ENCODE data around the gene SIK3.

The SIK3 gene

GRCh38 chr11:117107701-117108590, 9.7 kb upstream of the SIK3 start:
- FAIRE-seq, result no peak

GRCh38 chr11:117100556-117100955, 2.3 kb upstream of the SIK3 start:
- no peak for FAIRE-seq

- FAIRE-seq, result no peak
Observed at GRCh38 chr11:117099696-117100095, 1.5 kb upstream of the SIK3 start.

- FAIRE-seq, result no peak
Observed at GRCh38 chr11:117097389-117098268, 599 bp downstream of the SIK3 start.

GRCh38 chr11:117097014-117097388, 1.2 kb downstream of the SIK3 start:
- no peak for FAIRE-seq

GRCh38 chr11:117096201-117096991, 1.8 kb downstream of the SIK3 start:
- no peak for FAIRE-seq

- no peak for FAIRE-seq
Observed at GRCh38 chr11:117095284-117096161, 2.7 kb downstream of the SIK3 start.

- no peak for FAIRE-seq
Observed at GRCh38 chr11:117094776-117095175, 3.5 kb downstream of the SIK3 start.

GRCh38 chr11:117092951-117093590, 5.2 kb downstream of the SIK3 start:
- FAIRE-seq, result no peak

- FAIRE-seq, result no peak
Observed at GRCh38 chr11:117091753-117092477, 6.3 kb downstream of the SIK3 start.

- FAIRE-seq, result no peak
Observed at GRCh38 chr11:117090111-117090706, 8.0 kb downstream of the SIK3 start.

GRCh38 chr11:117089685-117090084, 8.5 kb downstream of the SIK3 start:
- FAIRE-seq, result no peak

- FAIRE-seq, result no peak
Observed at GRCh38 chr11:117087446-117087845, 10.8 kb downstream of the SIK3 start.

GRCh38 chr11:117084992-117085391, 13.2 kb downstream of the SIK3 start:
- FAIRE-seq, result no peak

GRCh38 chr11:117083011-117083935, 15.0 kb downstream of the SIK3 start:
- FAIRE-seq, result no peak

GRCh38 chr11:117081908-117082307, 16.3 kb downstream of the SIK3 start:
- no peak for FAIRE-seq

GRCh38 chr11:117080370-117080769, 17.9 kb downstream of the SIK3 start:
- FAIRE-seq, result peak; percentile 6

- FAIRE-seq, result no peak
Observed at GRCh38 chr11:117076941-117077691, 21.1 kb downstream of the SIK3 start.
